ENCODE results near the gene NABP2. TPM values are rescaled to one million over a fixed set of nuclear protein-coding genes. Genes with fewer than 3 reads are reported as not detected.

NABP2 gene
- total and polyA plus RNA-seq, 2 experiments from 2014 or later = 25.5 to 27.8 TPM

DNA sequence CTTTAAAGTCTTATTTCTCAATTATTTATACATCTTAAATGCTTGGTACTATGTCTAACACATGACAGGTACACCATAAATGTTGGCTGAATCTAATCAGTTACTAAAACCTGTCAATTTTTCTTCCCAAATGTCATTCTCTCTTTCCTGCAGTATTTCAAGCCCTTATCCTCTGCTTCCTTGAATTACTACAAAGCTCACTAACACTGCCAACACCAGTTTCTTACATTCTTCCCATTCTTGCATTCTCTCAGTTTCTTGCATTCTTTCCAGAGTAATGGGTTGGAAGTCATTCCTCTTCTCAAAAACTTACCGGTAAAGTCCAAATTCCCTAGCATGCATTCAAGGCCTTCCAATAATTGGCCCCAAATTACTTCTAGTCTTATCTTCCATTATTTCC, 25.3 kb upstream of the NABP2 start (continued):
- TF ChIP-seq, protein P1, sequence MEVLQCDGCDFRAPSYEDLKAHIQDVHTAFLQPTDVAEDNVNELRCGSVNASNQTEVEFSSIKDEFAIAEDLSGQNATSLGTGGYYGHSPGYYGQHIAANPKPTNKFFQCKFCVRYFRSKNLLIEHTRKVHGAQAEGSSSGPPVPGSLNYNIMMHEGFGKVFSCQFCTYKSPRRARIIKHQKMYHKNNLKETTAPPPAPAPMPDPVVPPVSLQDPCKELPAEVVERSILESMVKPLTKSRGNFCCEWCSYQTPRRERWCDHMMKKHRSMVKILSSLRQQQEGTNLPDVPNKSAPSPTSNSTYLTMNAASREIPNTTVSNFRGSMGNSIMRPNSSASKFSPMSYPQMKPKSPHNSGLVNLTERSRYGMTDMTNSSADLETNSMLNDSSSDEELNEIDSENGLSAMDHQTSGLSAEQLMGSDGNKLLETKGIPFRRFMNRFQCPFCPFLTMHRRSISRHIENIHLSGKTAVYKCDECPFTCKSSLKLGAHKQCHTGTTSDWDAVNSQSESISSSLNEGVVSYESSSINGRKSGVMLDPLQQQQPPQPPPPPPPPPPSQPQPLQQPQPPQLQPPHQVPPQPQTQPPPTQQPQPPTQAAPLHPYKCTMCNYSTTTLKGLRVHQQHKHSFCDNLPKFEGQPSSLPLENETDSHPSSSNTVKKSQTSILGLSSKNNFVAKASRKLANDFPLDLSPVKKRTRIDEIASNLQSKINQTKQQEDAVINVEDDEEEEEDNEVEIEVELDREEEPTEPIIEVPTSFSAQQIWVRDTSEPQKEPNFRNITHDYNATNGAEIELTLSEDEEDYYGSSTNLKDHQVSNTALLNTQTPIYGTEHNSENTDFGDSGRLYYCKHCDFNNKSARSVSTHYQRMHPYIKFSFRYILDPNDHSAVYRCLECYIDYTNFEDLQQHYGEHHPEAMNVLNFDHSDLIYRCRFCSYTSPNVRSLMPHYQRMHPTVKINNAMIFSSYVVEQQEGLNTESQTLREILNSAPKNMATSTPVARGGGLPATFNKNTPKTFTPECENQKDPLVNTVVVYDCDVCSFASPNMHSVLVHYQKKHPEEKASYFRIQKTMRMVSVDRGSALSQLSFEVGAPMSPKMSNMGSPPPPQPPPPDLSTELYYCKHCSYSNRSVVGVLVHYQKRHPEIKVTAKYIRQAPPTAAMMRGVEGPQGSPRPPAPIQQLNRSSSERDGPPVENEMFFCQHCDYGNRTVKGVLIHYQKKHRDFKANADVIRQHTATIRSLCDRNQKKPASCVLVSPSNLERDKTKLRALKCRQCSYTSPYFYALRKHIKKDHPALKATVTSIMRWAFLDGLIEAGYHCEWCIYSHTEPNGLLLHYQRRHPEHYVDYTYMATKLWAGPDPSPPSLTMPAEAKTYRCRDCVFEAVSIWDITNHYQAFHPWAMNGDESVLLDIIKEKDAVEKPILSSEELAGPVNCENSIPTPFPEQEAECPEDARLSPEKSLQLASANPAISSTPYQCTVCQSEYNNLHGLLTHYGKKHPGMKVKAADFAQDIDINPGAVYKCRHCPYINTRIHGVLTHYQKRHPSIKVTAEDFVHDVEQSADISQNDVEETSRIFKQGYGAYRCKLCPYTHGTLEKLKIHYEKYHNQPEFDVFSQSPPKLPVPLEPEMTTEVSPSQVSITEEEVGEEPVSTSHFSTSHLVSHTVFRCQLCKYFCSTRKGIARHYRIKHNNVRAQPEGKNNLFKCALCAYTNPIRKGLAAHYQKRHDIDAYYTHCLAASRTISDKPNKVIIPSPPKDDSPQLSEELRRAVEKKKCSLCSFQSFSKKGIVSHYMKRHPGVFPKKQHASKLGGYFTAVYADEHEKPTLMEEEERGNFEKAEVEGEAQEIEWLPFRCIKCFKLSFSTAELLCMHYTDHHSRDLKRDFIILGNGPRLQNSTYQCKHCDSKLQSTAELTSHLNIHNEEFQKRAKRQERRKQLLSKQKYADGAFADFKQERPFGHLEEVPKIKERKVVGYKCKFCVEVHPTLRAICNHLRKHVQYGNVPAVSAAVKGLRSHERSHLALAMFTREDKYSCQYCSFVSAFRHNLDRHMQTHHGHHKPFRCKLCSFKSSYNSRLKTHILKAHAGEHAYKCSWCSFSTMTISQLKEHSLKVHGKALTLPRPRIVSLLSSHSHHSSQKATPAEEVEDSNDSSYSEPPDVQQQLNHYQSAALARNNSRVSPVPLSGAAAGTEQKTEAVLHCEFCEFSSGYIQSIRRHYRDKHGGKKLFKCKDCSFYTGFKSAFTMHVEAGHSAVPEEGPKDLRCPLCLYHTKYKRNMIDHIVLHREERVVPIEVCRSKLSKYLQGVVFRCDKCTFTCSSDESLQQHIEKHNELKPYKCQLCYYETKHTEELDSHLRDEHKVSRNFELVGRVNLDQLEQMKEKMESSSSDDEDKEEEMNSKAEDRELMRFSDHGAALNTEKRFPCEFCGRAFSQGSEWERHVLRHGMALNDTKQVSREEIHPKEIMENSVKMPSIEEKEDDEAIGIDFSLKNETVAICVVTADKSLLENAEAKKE (CRISPR knock-in tag; IDR thresholded peaks at IDR 0.05) = no peak
- no peak for TF ChIP-seq EZH2phosphoT487 (IDR thresholded peaks at IDR 0.05; ENCODE audit: unreplicated experiment)
- no peak for TF ChIP-seq REST (IDR thresholded peaks at IDR 0.05; ENCODE audit: unreplicated experiment)
- no peak for TF ChIP-seq ZNF331 (CRISPR knock-in tag; IDR thresholded peaks at IDR 0.05; ENCODE audit: low read depth)
- no peak for TF ChIP-seq CTCF (conservative IDR thresholded peaks at IDR 0.05; ENCODE audit: low read depth in 2 of 2)
